ENCODE data around the gene STXBP6. TPM values are rescaled to one million over a fixed set of nuclear protein-coding genes. Genes with fewer than 3 reads are reported as not detected.
"Not testable (repeated sequence)": the region's sequence is repeated elsewhere in the genome, so short reads cannot be mapped to it uniquely, and the experiment has no call there.

Gene STXBP6
- total RNA-seq, 1 experiment from 2014 or later: 32.2 TPM

- Mint-ChIP-seq H3K36me3 (ENCODE audit: insufficient read depth, unreplicated experiment) (peaks cover 16% of the 10 kb centered on the region), H3K27ac (ENCODE audit: unreplicated experiment) (no peak overlapping the region), H3K4me1 (ENCODE audit: low read depth, unreplicated experiment) (peaks cover 3% of the 10 kb centered on the region), H3K9me3 (ENCODE audit: unreplicated experiment) (no peaks in the 10 kb centered on the region), H3K27me3 (ENCODE audit: insufficient read depth, unreplicated experiment) (no peaks in the 10 kb centered on the region), H3K4me3 (ENCODE audit: unreplicated experiment) (no peak overlapping the region)
- Histone ChIP-seq H3K36me3 (ENCODE audit: control insufficient read depth, insufficient read depth, low read length) (no peaks in the 10 kb centered on the region; the same call in 1 of the 2 replicates), H3K4me1 (peaks cover 11% of the 10 kb centered on the region; the same call in 1 of the 2 replicates), H3K27me3 (replicated peaks; ENCODE audit: control insufficient read depth, insufficient read depth, low read length) (no peaks in the 10 kb centered on the region), H3K4me3 (ENCODE audit: low read depth, low read length) (no peak overlapping the region), H3K9me3 (no peaks in the 10 kb centered on the region)
- no peak for DNase-seq
- intact Hi-C loops (cut with micrococcal nuclease; ENCODE audit: unreplicated experiment): no loop called here
- BruUV-seq (replicated peaks): no TSS peak
- ChIA-PET CTCF (no interaction called here), POLR2A (no interaction called here)
- no peak for TF ChIP-seq CTCF (IDR thresholded peaks at IDR 0.05; ENCODE audit: insufficient read depth in 1 of 2, low read depth in 1 of 2, low read length in 1 of 2, severe bottlenecking in 1 of 2, unreplicated experiment in 1 of 2)
Observed at GRCh38 chr14:24940213-24940783, 109.6 kb downstream of the STXBP6 start.

GRCh38 chr14:24938593-24938992, 111.4 kb downstream of the STXBP6 start:
- Mint-ChIP-seq H3K27ac (ENCODE audit: unreplicated experiment) (no peak overlapping the region), H3K4me3 (ENCODE audit: unreplicated experiment) (no peak overlapping the region), H3K4me1 (ENCODE audit: low read depth, unreplicated experiment) (peaks cover 17% of the 10 kb centered on the region), H3K9me3 (ENCODE audit: unreplicated experiment) (no peaks in the 10 kb centered on the region), H3K36me3 (ENCODE audit: insufficient read depth, unreplicated experiment) (peaks cover 11% of the 10 kb centered on the region), H3K27me3 (ENCODE audit: insufficient read depth, unreplicated experiment) (no peaks in the 10 kb centered on the region)
- DNase-seq: no peak
- Histone ChIP-seq H3K36me3 (ENCODE audit: control insufficient read depth, insufficient read depth, low read length) (no peaks in the 10 kb centered on the region; the same call in 1 of the 2 replicates), H3K27me3 (replicated peaks; ENCODE audit: control insufficient read depth, insufficient read depth, low read length) (no peaks in the 10 kb centered on the region), H3K9me3 (no peaks in the 10 kb centered on the region), H3K4me3 (ENCODE audit: low read depth, low read length) (no peak overlapping the region), H3K4me1 (peaks cover 14% of the 10 kb centered on the region)
- intact Hi-C loops (cut with micrococcal nuclease; ENCODE audit: unreplicated experiment): no loop called here
- no peak for TF ChIP-seq CTCF (IDR thresholded peaks at IDR 0.05; ENCODE audit: insufficient read depth in 1 of 2, low read depth in 1 of 2, low read length in 1 of 2, severe bottlenecking in 1 of 2, unreplicated experiment in 1 of 2)
- BruUV-seq (replicated peaks): no TSS peak
- CTCF ChIA-PET: no interaction called here
- POLR2A ChIA-PET: no interaction called here

GRCh38 chr14:24937300-24937699, 112.6 kb downstream of the STXBP6 start:
- DNase-seq: no peak
- H3K4me1 Mint-ChIP-seq (ENCODE audit: low read depth, unreplicated experiment): peaks cover 19% of the 10 kb centered on the region
- Histone ChIP-seq H3K27me3 (replicated peaks; ENCODE audit: control insufficient read depth, insufficient read depth, low read length) (no peaks in the 10 kb centered on the region), H3K4me3 (ENCODE audit: low read depth, low read length) (no peak overlapping the region), H3K36me3 (ENCODE audit: control insufficient read depth, insufficient read depth, low read length) (no peaks in the 10 kb centered on the region), H3K9me3 (no peaks in the 10 kb centered on the region), H3K4me1 (peaks cover 9% of the 10 kb centered on the region)
- H3K9me3 Mint-ChIP-seq (ENCODE audit: unreplicated experiment): peaks cover 6% of the 10 kb centered on the region
- peaks cover 11% of the 10 kb centered on the region for H3K36me3 Mint-ChIP-seq (ENCODE audit: insufficient read depth, unreplicated experiment)
- H3K27me3 Mint-ChIP-seq (ENCODE audit: insufficient read depth, unreplicated experiment): no peaks in the 10 kb centered on the region
- CTCF ChIA-PET: no interaction called here
- TF ChIP-seq CTCF (IDR thresholded peaks at IDR 0.05; ENCODE audit: insufficient read depth in 1 of 2, low read depth in 1 of 2, low read length in 1 of 2, severe bottlenecking in 1 of 2, unreplicated experiment in 1 of 2): no peak
- POLR2A ChIA-PET: no interaction called here
- BruUV-seq (replicated peaks): no TSS peak
- intact Hi-C loops (cut with micrococcal nuclease; ENCODE audit: unreplicated experiment): no loop called here
- H3K27ac Mint-ChIP-seq (ENCODE audit: unreplicated experiment): no peak overlapping the region
- H3K4me3 Mint-ChIP-seq (ENCODE audit: unreplicated experiment): no peak overlapping the region

- H3K4me1 ChIP-seq; H3K36me3 ChIP-seq (ENCODE audit: control insufficient read depth, insufficient read depth, low read length); CTCF ChIA-PET; BruUV-seq (replicated peaks); H3K27me3 ChIP-seq (replicated peaks; ENCODE audit: control insufficient read depth, insufficient read depth, low read length); H3K27me3 Mint-ChIP-seq (ENCODE audit: insufficient read depth, unreplicated experiment); H3K4me3 Mint-ChIP-seq (ENCODE audit: unreplicated experiment); H3K9me3 ChIP-seq; H3K4me3 ChIP-seq (ENCODE audit: low read depth, low read length); DNase-seq; POLR2A ChIA-PET; intact Hi-C loops (cut with micrococcal nuclease; ENCODE audit: unreplicated experiment); H3K27ac Mint-ChIP-seq (ENCODE audit: unreplicated experiment): not testable (repeated sequence)
- Mint-ChIP-seq H3K9me3 (ENCODE audit: unreplicated experiment) (peaks cover 11% of the 10 kb centered on the region), H3K4me1 (ENCODE audit: low read depth, unreplicated experiment) (peaks cover 20% of the 10 kb centered on the region), H3K36me3 (ENCODE audit: insufficient read depth, unreplicated experiment) (peaks cover 11% of the 10 kb centered on the region)
Observed at GRCh38 chr14:24936773-24937172, 113.2 kb downstream of the STXBP6 start.

Data from Caco-2 (cell line).